Endothelial cell of umbilical vein (primary cell): Measurements from ENCODE around the gene MRPL42. TPM values are rescaled to one million over a fixed set of nuclear protein-coding genes. Genes with fewer than 3 reads are reported as not detected.

ENCODE experiments used
- BruUV-seq: library from RNA; stranded (reverse); fragments of 400-500 nt; replicated peaks from 2 replicates; lab custom pipeline; 2021; lab: Mats Ljungman, UMichigan
- CTCF ChIA-PET: fragments of 300-600, 350-600 bp; sonication (Branson Sonifier 250); formaldehyde crosslinking; loops from one replicate; lab custom pipeline; 2021; ENCODE audit warnings: antibody characterized with exemption, inconsistent platforms; lab: Charles Lee
- POLR2A ChIA-PET: fragments of 300-600, 350-600 bp; sonication (Branson Sonifier 250); formaldehyde crosslinking; loops from one replicate; lab custom pipeline; 2021; ENCODE audit warnings: antibody characterized with exemption, inconsistent platforms; lab: Charles Lee
- DNase-seq: peaks from one replicate; pipeline ENCODE4 v3.0.0-alpha.2; 2011; ENCODE audit warnings: low read depth, low spot score
- FAIRE-seq: peaks from 2 replicates; lab custom pipeline; 2011; peaks lifted over from hg19 to GRCh38; lab: Jason Lieb, UNC
- H2AFZ ChIP-seq: 2 replicates; pipeline ENCODE4 v1.6.0; 2012; ENCODE audit warnings: low read depth, low read length, control low read depth, inconsistent platforms
- H3K27ac ChIP-seq: 2 replicates; pipeline ENCODE4 v1.5.1; 2011; ENCODE audit warnings: low read depth, mild to moderate bottlenecking, control low read depth, low read length, moderate library complexity; ENCODE audit not compliant: insufficient read depth
- H3K27me3 ChIP-seq, 2 experiments: 2 replicates each; pipeline versions ENCODE4 v1.6.0 to v1.6.1; 2011; ENCODE audit warnings: low read length in 2 of 2, mixed read lengths in 1 of 2; ENCODE audit not compliant: control insufficient read depth in 2 of 2, insufficient read depth in 2 of 2
- H3K36me3 ChIP-seq, 2 experiments: 2 replicates in 1 of 2; 3 replicates in 1 of 2; pipeline ENCODE4 v1.5.1; 2011; ENCODE audit warnings: low read length in 2 of 2, mild to moderate bottlenecking in 1 of 2, moderate library complexity in 1 of 2; ENCODE audit not compliant: control insufficient read depth in 2 of 2, insufficient read depth in 2 of 2; ENCODE audit errors: extremely low read depth in 1 of 2
- H3K4me1 ChIP-seq: 3 replicates; pipeline ENCODE4 v1.5.1; 2011; ENCODE audit warnings: mild to moderate bottlenecking, low read length; ENCODE audit not compliant: control insufficient read depth, insufficient read depth; ENCODE audit errors: extremely low read depth
- H3K4me2 ChIP-seq: 2 replicates; pipeline ENCODE4 v1.6.1; 2011; ENCODE audit warnings: low read length, control low read depth, mixed read lengths; ENCODE audit not compliant: insufficient read depth
- H3K4me3 ChIP-seq, 3 experiments: fragments of 200-600 bp in 1 of 3; sonication (generic), shearing (Covaris generic) in 1 of 3; replicated peaks in 1 of 3; 2 replicates each; pipeline ENCODE4 v1.5.1; 2011 to 2016; ENCODE audit warnings: control low read depth in 3 of 3, low read length in 3 of 3, mild to moderate bottlenecking in 2 of 3, inconsistent platforms in 1 of 3, low read depth in 1 of 3, moderate library complexity in 1 of 3; ENCODE audit not compliant: insufficient read depth in 1 of 3
- H3K79me2 ChIP-seq: 2 replicates; pipeline ENCODE4 v1.6.0; 2012; ENCODE audit warnings: low read length, inconsistent platforms; ENCODE audit not compliant: control insufficient read depth, insufficient read depth
- H3K9ac ChIP-seq: replicated peaks from 2 replicates; pipeline ENCODE3; 2011; ENCODE audit warnings: low read length, control low read depth; ENCODE audit not compliant: insufficient read depth; ENCODE audit errors: extremely low read depth
- H3K9me1 ChIP-seq: replicated peaks from 3 replicates; pipeline ENCODE4 v1.6.0; 2011; ENCODE audit warnings: mild to moderate bottlenecking, low read length; ENCODE audit not compliant: control insufficient read depth, insufficient read depth; ENCODE audit errors: extremely low read depth
- H3K9me3 ChIP-seq: replicated peaks from 2 replicates; pipeline ENCODE4 v1.5.1; 2012; ENCODE audit warnings: low read length, inconsistent platforms; ENCODE audit not compliant: control insufficient read depth, insufficient read depth
- H4K20me1 ChIP-seq: replicated peaks from 2 replicates; pipeline ENCODE3; 2011; ENCODE audit warnings: mild to moderate bottlenecking, low read length; ENCODE audit not compliant: control insufficient read depth, insufficient read depth; ENCODE audit errors: extremely low read depth
- CTCF ChIP-seq, 2 donors: IDR thresholded peaks; 1 replicate in 1 of 2; 2 replicates in 1 of 2; pipeline ENCODE4 v1.5.1; 2011; ENCODE audit warnings: low read length in 2 of 2, mild to moderate bottlenecking in 2 of 2, moderate library complexity in 2 of 2, control low read depth in 1 of 2, inconsistent platforms in 1 of 2, low read depth in 1 of 2; ENCODE audit not compliant: insufficient read depth in 1 of 2; ENCODE audit errors: extremely low read depth in 1 of 2
- EZH2 ChIP-seq: IDR thresholded peaks from 2 replicates; pipeline ENCODE4 v1.6.1; 2012; ENCODE audit warnings: borderline replicate concordance, low read depth, mild to moderate bottlenecking, moderate library complexity, low read length, inconsistent platforms; ENCODE audit not compliant: severe bottlenecking
- FOS ChIP-seq: IDR thresholded peaks from 2 replicates; pipeline ENCODE4 v1.6.1; 2011; ENCODE audit warnings: mild to moderate bottlenecking, low read length, moderate library complexity, borderline replicate concordance; ENCODE audit not compliant: insufficient read depth
- GATA2 ChIP-seq: IDR thresholded peaks from 2 replicates; pipeline ENCODE4 v1.7.0; 2011; ENCODE audit warnings: low read depth, mild to moderate bottlenecking, moderate library complexity, mixed read lengths, low read length; ENCODE audit not compliant: insufficient read length, insufficient read depth
- JUN ChIP-seq: IDR thresholded peaks from 2 replicates; pipeline ENCODE4 v1.6.1; 2011; ENCODE audit warnings: borderline replicate concordance, low read depth; ENCODE audit not compliant: insufficient read length, insufficient read depth
- MAX ChIP-seq: IDR thresholded peaks from 2 replicates; pipeline ENCODE4 v1.6.1; 2011; ENCODE audit not compliant: insufficient read depth, insufficient read length
- MYC ChIP-seq: IDR thresholded peaks from one replicate; pipeline ENCODE4 v1.6.1; 2011; ENCODE audit warnings: mild to moderate bottlenecking, low read depth, low read length
- POLR2A ChIP-seq: IDR thresholded peaks from 2 replicates; pipeline ENCODE4 v1.6.1; 2012; ENCODE audit warnings: low read depth, mild to moderate bottlenecking, control low read depth, low read length
- POLR2AphosphoS5 ChIP-seq: IDR thresholded peaks from 2 replicates; pipeline ENCODE4 v1.6.1; 2012; ENCODE audit warnings: low read depth, mild to moderate bottlenecking, control low read depth, low read length, moderate library complexity; ENCODE audit not compliant: insufficient read depth
- dilution Hi-C: fragments of 300-500 bp; cut with MboI; formaldehyde crosslinking; loops from one replicate; pipeline ENCODE4 v1.15.0; 2019; ENCODE audit warnings: low sequenced_read_pairs; ENCODE audit not compliant: extremely low pct_ligation_motif_present
- intact Hi-C: fragments of 100-400 bp; cut with micrococcal nuclease; formaldehyde crosslinking; loops from one replicate; pipeline ENCODE4 v1.10.0; 2022
- polyA plus RNA-seq, 4 experiments: library from polyadenylated mRNA; depleted of rRNA in 3 of 4; stranded (reverse) in 3 of 4; unstranded in 1 of 4; fragments of >200 nt; gene quantifications; 2 replicates each; pipeline versions ENCODE4 v1.2.1 to v1.2.3, GENCODE V29; 2011 to 2012; ENCODE audit warnings: missing spikeins in 1 of 4
- total RNA-seq: library from RNA; stranded (reverse); gene quantifications from 2 replicates; pipeline ENCODE4 v1.2.3, GENCODE V29; 2021

MRPL42 gene
- total and polyA plus RNA-seq, 2 donors (not counting 3 experiments of a cell fraction or from before 2014, with no cell fraction given) = 38.5 to 61.2 TPM

- H3K27ac ChIP-seq = no peak overlapping the region
- H3K79me2 ChIP-seq = peaks cover 99% of the 10 kb centered on the region
- ChIA-PET POLR2A (interaction anchor here (0.7 kb wide), 1 partner anchor 504 kb away, joined by 4 read pairs; no protein-coding TSS in a partner anchor), CTCF (interaction anchor here (1.0 to 1.2 kb wide), 2 partner anchors 10 to 673 kb away, joined by 4 to 10 read pairs; no protein-coding TSS in a partner anchor)
- TF ChIP-seq POLR2A (no peak), GATA2 (no peak), JUN (no peak), MAX (no peak), FOS (no peak), POLR2AphosphoS5 (no peak), EZH2 (no peak), CTCF (IDR thresholded peaks at IDR 0.05; ENCODE audit: extremely low read depth in 1 of 2, insufficient read depth in 1 of 2, low read depth in 1 of 2, low read length in 2 of 2) (no peak), MYC (no peak)
- FAIRE-seq = no peak
- H3K4me3 ChIP-seq = no peak overlapping the region
- peaks cover 2% of the 10 kb centered on the region for H3K9me1 ChIP-seq
- H3K27me3 ChIP-seq = no peaks in the 10 kb centered on the region
- H3K4me2 ChIP-seq = no peak overlapping the region
- no peak overlapping the region for H2AFZ ChIP-seq
- no peak for DNase-seq
- dilution Hi-C loops = no loop called here
- BruUV-seq = no TSS peak
- H3K4me1 ChIP-seq = peaks cover 2% of the 10 kb centered on the region
- no peak overlapping the region for H3K9ac ChIP-seq
- intact Hi-C loops = loop anchor here (10.0 kb wide), 1 partner anchor 855 kb away; no protein-coding TSS in a partner anchor
- H4K20me1 ChIP-seq = peaks cover 24% of the 10 kb centered on the region
- H3K36me3 ChIP-seq = no peaks in the 10 kb centered on the region
- no peaks in the 10 kb centered on the region for H3K9me3 ChIP-seq
Observed at GRCh38 chr12:93429448-93429847, 37.9 kb upstream of the MRPL42 start.
